ENCODE data around the gene MYL10.
"Not testable (repeated sequence)": the region's sequence is repeated elsewhere in the genome, so short reads cannot be mapped to it uniquely, and the experiment has no call there.

The MYL10 gene

DNA sequence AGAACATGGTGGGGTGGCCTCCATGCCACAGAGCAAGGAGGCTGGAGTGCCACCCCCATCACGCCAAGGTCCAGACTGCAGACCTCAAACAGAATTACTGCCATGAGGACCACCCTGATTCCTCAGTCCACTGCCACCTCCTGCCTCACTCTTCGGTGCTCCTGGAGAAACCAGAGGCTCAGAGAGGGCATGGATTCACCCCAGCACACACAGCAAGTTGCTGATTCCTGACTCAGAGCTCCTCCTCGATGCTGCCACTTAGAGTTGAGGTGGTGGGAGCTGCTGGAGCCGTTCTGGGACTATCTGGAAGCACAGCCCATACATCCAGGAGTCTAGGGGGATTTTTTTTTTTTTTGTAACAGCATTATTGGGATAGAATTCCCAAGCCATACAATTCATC lies 22.0 kb upstream of the MYL10 start:
- DNase-seq (ENCODE audit: low read depth, low spot score): no peak

DNA sequence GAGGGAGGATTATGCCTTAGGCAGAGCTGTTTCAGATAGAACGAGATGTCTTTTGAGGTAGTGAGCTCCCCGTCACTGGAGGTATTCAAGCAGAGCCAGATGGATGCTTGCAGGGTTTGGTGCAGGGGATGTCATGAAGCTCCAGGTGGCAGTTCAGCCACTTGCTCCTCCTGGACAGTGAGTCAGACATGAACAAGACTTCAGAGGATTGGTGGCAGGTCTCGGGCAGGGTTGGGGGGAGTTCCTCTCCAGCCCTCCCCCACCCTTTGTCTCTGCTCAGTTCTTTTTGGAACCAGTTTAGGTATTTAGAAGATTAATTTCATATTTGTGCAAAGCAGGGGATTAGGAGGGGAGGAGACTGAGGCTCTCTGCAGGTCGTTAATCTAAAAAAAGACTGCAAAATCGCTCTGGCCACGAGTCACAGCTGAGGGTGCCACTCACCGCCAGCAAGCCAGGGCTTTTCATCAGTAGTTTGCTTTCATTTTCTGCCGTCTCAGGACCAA lies 21.5 kb upstream of the MYL10 start:
- DNase-seq (ENCODE audit: low read depth, low spot score): no peak

DNA sequence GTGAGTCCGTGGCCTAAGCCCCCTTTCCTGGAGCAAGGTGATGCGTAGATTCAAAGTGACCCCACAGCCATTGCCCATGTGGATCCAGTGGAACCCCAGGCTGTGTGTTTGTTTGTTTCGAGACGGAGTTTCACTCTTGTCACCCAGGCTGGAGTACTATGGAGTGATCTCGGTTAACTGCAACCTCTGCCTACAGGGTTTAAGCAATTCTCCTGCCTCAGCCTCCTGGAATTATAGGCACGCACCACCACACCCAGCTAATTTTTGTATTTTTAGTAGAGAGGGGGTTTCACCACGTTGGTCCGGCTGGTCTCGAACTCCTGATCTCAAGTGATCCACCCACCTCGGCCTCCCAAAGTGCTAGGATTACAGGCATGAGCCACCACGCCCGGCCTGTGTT lies 18.8 kb upstream of the MYL10 start:
- not testable (repeated sequence) for DNase-seq (ENCODE audit: low read depth, low spot score)

DNA sequence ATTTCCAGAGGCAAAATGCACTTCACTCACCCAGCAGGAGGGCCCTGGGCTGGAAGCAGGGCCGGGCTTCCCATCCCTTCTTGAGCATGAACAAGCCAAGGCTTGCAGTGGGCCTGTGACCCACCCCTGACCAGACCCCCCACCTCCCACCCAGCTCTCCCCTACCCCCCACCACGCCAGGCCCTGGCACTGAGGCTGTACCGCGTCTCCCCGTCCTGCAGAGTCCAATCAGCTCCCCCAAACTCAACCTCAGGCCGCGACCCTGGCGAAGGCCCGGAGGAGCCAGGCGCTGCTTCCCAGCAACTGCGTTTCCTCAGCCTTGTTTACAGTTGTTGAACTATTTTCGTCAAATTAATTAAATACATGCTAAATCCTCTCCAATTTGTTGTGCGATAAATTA lies 16.9 kb upstream of the MYL10 start:
- no peak for DNase-seq (ENCODE audit: low read depth, low spot score)

DNA sequence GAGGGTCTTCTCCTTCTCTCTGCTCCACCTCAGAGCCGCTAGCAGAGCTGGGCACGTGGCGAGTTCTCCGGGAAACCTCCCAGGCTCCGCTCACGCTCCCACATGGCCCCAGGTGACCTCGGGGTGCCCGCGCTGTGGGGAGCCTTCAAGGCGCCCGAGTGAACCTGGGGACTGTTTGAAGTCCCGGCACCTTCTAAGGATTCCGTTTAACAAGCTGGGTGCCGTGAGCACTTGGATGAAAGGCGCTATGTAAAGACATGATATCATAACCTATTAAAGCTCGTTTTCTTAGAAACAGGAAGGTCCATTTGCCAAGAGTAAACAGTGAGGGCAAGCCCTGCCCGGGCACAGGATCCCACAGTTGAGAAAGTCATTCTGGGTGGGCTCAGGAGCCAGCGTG lies 15.8 kb upstream of the MYL10 start:
- no peak for DNase-seq (ENCODE audit: low read depth, low spot score)

DNA sequence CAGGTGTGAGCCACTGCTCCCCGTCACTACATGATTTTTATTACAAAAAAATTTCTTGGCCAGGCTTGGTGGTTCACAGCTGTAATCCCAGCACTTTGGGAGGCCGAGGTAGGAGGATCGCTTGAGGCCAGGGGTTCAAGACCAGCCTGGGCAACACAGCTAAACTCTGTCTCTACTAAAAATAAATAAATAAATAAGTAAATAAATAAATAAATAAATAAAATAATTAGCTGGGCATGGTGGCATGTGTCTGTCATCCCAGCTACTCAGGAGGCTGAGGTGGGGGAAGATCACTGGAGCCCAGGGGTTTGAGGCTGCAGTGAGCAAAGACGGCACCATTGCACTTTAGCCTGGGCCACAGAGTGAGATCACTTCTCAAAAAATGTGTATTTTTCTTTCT lies 10.0 kb upstream of the MYL10 start:
- not testable (repeated sequence) for DNase-seq (ENCODE audit: low read depth, low spot score)

DNA sequence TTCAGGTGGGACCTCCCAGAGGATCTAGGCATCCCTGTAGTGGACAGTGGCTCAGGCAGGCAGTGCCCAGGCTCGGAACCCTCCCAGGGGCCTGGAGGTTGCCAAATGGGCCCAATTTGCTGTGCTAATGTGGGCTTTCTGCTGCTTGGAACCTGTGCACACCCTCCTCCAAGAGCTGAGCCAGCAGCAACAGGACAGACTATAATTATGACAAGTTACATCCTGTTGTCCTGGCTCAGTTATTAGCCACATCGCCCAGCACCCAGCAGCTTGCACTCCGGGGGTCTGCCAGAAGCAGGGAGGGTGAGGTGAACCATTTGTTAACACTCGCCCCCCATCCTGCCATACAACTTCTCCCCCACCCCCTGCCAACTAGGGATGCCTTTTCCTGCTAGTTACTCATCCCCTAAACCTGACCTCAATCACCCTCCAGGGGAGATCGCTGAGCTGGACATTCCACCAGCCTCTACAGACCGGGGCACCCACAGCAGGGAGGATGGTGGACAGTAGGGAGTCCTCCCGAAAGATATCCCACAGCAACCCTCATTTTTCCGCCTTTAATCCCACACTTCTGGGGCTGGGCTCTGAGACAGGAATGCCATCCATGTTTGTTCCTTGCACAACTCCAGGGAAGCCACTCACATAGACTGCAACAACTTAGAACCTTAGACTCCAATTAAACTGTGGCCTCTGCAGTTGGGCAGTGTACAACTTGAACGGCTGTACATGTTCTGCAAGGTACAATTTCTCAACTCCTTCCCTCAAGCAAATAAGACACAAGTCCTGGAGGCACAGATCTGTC lies 7.9 kb upstream of the MYL10 start:
- DNase-seq (ENCODE audit: low read depth, low spot score): no peak

DNA sequence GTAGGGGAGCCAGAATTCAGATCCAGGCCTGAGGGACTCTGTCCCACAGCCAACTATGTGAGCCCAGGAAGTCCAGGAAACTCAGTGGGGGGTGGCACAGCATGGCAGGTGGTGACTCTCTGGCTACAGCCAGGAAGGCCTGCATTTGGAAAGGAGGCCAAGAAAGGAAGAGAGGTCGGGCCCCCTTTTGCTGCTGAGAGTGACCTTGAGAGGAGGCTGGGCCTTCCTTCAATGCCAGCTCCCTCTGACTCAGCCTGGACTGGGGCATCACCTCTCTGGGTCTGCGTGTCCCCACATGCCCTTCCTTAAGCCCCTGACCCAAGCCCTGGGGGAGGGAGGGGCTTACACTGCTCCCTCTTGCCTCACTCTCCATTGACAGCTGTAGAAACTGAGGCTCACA lies 6.4 kb upstream of the MYL10 start:
- no peak for DNase-seq (ENCODE audit: low read depth, low spot score)

DNA sequence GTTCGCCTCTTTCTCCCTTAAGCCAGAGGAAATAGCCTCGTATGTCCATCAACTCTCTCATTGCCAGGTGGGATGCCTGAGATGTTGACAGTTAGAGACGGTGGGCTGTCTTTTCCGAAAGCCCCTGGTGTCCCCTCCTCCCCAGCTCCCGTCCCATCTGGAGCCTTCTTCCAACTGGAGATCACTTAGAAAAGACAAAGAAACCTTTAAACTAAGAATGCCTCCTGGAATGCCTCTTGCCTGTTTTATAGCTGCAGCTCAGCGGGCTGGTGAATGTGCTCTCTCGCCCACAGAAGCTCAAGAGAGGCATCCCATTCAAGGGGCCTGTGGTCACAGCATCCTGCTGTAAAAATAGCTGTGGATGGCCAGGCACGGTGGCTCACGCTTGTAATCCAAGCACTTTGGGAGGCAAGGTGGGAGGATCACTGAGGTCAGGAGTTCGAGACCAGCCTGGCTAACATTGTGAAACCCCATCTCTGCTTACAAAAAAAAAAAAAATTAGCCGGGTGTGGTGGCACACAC lies 5.2 kb upstream of the MYL10 start:
- DNase-seq (ENCODE audit: low read depth, low spot score): no peak

DNA sequence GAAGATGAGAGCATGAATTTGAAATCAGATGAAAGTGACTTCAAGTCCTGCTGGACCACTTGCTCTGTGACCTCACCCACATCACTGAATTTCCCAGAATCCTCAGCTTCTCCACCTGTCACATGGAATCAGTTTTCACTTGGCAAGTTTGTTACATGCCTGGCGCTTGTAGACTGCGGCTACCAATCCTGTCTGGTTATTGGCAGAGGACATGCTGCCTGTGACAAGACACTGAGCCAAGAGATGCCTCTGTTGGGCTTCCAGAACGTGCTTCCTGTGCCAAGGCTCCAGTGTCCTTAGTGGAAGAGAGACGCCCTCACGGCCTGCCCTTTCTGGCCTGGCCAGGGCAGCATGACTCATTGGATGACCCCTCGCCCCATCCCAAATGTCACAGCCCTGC lies 4.4 kb upstream of the MYL10 start:
- no peak for DNase-seq (ENCODE audit: low read depth, low spot score)

DNA sequence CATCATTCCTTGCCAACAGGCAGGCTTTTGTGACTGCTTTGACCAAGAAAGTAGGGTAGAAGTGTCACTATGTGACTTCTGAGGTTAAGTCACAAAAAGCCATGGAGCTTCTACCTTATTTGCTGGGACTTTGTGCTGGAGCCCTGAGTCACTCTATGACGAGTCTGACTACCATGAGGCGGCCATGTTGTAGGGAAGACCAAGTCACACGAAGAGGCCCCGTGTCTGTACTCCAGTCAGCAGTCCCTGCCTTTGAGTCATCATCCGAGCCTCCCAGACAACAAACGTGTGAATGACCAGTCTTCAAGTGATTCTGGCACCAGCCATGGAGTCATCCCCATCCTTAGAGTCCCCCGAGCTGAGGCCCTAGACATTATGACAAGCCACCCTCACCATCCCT lies 3.5 kb upstream of the MYL10 start:
- DNase-seq (ENCODE audit: low read depth, low spot score): no peak

DNA sequence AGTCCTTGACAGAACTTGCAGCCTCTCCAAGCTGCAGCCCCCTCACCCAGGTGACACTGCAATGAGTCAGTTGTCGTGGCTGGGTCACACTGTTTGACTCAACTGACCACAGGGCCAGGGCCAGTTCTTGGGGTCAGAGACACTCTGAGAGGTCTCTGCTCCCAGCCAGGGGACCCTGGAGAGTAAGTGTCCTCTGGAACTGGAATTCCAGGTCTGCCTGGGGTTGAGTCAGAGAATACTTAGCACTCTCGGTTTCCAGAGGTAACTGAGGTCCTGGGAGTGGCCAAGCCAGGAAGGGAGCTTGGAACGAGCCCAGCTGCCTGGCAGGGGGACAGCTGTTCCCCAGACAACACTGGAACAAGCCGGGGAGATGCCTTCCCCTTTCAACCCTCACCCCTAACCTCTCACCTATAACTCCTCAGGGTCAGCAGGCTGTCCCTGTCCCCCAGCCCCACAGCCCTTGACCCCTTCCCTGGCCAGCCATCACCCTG lies 2.2 kb upstream of the MYL10 start:
- DNase-seq (ENCODE audit: low read depth, low spot score): no peak

DNA sequence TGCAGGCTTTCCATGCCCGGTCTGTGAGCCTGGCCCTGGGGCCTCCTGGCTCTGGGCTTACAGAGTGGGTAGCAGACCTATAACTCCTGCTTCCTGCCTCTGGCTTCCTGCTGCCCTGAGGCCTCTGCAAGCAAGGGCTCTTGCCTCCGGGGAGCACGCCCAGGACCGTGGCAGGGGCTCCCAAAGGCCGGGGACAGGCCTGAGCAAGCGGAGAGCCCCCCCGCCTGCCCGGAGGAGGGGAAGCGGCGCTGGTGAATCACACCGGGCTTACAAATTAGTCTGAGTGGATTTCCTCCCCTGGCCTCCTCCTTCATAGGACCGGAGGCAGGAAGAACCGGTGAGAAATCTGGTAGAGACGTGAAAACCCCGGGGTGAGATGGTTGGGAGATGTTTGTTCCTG lies 1.5 kb upstream of the MYL10 start:
- DNase-seq (ENCODE audit: low read depth, low spot score): no peak

DNA sequence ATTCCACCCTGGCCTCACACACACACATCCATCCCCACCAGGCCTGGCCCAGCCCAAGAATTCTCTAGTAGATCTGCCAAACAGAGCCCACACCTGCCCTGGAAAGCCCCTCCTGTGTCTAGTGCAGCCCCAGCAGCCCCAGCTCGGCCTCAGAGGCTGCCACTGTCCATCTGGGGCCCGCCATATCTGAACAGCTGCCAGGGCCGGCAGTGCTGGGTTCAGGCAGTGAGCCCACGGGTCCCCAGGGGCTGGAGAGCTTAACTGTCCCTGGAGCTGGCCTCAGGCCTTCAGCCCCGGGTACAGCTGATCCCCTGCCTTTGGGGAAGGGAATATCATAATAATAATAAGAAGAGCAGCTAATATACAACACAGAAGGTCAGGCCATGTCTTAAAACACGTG lies 574 bp downstream of the MYL10 start:
- DNase-seq (ENCODE audit: low read depth, low spot score): no peak

DNA sequence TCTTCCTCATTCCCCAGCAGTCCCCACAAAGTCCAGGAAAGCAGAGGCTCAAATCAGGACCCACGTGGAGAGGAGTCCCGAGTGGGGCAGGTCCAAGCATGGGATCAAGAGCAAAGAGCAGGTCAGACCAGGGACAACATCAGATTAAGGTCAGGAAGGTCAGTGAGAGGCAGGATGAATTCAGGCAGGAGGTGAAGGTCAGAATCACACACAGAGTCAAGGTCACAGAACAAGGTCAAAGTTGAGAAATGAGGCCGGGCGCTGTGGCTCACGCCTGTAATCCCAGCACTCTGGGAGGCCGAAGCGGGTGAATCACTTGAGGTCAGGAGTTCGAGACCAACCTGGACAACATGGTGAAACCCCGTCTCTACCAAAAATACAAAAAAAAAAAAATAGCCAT lies 2.3 kb downstream of the MYL10 start:
- no peak for DNase-seq (ENCODE audit: low read depth, low spot score)

DNA sequence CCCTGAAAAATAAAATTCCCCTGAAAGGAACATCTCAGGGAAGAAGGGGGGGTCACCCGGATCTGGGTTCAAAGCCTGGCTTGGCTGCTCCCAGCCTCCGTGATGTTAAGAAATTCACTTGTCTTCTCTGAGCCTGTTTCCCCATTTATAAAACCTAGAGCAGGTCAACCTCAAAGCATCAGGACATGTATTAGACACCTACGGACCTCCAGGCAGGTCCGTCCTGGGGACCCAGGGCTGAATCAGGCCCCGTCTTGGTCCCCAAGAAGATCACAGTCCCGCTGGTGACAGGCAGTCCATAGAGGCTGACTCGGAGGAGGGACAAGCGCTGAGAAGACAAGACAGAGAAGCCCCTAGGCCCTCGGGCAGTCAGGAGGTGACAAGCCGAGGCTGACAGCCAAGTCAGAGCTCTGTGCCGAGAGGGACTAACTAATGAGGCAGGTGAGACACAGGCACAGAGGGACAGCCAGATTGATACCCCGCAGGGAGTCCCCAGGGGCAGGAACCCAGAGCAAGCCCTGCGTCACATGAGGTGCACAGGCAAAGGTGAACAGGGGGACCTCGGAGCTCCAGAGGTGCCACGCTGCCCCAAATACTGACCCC lies 2.9 kb downstream of the MYL10 start:
- DNase-seq (ENCODE audit: low read depth, low spot score): no peak

DNA sequence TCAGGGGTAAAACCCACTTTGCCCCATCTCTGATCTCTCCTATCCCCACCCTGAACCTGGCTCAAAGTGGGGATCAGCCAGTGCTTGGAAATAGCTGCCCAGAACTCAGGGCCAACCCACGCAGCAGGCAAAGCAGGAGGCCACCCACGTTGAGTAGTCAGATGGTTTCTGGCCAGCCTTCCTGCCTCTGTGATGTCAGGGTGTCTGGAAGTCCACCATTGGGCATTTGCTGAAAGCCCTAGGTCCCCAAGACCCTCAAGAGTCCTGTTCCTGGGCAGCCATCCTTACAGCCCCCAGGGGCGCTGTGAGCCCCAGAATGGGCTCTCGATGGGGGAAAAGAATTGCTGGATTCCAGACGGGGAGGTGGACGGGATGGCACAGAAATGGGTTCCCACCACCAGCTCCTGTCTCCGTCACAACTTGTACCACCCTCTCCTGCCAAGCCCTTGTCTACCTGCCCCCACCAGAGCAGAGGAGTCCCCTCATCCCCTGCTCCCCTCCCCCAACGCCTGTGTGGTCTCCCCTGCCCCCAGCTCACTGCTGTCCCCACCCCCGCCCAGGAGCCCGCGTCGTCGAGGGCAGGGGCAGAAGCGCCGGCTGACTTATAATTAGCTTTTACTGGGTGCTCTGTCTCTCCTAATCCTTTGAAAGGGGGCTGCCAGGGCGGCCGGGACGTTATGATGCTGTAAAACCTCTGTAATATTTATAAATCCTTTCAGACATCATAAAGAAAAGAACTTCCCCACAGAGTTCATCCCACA lies 3.9 kb downstream of the MYL10 start:
- DNase-seq (ENCODE audit: low read depth, low spot score): no peak

DNA sequence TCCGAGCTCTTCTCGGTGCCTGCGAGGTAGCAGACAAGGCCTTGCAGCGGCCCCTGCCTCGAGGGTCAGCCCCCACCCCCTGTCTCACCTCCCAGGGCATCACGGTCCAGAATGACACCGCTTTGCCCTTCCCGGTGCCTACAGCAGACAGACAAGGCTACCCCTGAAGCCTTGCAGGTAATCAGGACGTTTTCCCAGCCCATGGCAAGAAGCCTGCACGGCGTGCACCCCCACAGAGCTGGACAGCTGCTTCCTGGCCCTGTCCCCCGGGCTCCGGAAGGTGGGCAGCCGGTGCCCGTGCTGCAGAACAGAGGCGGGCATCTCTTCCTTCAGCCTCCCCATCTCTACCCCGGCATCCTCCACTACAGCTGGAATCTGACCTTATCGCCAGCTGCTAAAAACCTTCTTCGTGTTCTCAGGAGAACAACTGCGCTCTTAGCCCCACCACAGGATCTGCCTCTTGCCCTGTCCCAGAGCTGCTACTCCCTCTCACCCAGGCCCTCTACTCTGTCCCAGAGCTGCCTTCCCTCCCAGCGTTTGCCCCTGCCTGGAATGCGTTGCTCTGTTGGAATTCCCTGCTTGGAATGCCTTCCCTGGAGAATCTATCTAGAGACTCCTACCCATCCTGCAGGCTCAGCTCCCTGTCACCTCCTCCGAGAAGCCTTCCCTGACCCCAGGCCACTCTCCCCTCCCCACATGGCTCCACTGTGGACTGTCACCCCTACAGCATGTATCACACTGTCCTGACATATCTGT lies 4.7 kb downstream of the MYL10 start:
- DNase-seq (ENCODE audit: low read depth, low spot score): no peak

DNA sequence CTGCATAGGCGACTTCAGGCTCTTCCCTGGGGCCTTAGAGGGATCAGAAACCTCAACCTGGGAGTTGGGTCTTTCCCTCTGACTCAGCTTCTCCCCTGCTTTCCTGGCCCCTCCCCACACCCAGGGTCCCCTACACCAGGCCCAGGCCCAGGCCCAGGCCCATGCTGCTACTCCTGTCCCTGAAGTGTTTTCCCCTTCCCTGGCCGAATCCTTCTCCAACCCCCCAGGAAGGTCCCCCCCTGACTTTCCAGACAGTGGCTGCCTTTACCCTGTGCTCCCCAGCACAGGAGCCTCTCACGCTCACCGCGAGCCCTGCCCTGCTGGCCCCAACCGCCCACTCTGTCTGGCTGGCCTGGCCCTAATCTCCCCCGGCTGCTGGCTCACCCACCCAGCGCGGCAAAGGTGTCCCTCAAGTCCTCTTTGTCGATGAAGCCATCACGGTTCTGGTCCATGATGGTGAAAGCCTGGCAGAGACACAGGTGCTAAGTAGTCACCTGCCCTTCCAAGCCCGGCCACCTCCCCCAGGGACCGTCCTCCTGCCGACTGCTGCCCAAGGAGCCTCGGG lies 6.4 kb downstream of the MYL10 start:
- no peak for DNase-seq (ENCODE audit: low read depth, low spot score)

DNA sequence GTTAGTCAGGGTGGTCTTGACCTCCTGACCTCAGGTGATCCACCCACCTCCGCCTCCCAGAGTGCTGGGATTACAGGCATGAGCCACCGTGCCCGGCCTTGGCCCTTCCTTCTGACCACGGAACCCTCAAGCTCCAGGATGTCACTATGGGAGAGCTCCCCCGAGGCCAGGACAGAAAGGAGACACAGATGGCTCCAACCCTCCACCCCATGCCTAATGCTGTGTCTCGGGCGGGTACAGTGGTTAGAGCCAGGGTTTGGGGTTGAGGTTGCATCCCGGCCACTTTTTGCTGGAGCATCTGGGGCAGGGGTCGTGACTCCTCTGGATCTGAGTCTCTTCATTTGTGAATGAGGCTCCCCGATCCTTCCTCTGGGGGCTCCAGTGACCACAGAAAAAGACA lies 8.1 kb downstream of the MYL10 start:
- no peak for DNase-seq (ENCODE audit: low read depth, low spot score)

DNA sequence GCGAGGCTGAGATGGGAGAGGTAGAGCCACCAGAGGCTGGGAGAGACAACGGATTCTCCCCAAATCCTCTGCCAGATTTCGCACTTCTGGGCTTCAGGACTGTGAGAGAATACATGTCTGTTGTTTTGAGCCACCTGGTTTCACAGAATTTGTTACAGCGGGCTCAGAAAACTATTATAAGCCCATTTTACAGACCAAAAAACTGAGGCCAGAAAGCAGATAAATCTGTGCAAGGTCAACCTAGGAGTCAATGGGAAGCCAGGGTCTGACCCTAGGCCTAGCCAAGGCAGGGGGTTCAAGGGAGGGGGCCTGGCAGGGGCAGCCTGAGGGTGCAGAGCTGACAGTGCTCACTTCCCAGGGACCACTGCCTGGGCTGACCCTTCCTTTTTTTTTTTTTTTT lies 8.7 kb downstream of the MYL10 start:
- no peak for DNase-seq (ENCODE audit: low read depth, low spot score)
